Measurements from ENCODE around the gene IRAK2. TPM values are rescaled to one million over a fixed set of nuclear protein-coding genes. Genes with fewer than 3 reads are reported as not detected.

Gene IRAK2
- total RNA-seq, 2 experiments from 2014 or later = 1.4 TPM

GRCh38 chr3:10226293-10226692, 61.6 kb downstream of the IRAK2 start:
- intact Hi-C loops (cut with micrococcal nuclease; ENCODE audit: unreplicated experiment) = loop anchor here (1.0 to 10.0 kb wide), 4 partner anchors 22 to 291 kb away; partner anchors contain the start of genes CRELD1, EMC3, FANCD2 and TATDN2
- H3K79me2 ChIP-seq (ENCODE audit: insufficient read depth, low read depth, low read length) = no peaks in the 10 kb centered on the region
- H4K20me1 ChIP-seq (ENCODE audit: insufficient read depth, low read length) = no peaks in the 10 kb centered on the region
- no peaks in the 10 kb centered on the region for H3K36me3 ChIP-seq (ENCODE audit: insufficient read depth, low read length)
- peak; percentile 83 for DNase-seq (ENCODE audit: low spot score)
- H3K4me2 ChIP-seq (ENCODE audit: low read length) = peak overlapping the region; percentile 70
- H2AFZ ChIP-seq (ENCODE audit: low read length) = peak overlapping the region; percentile 61
- BruUV-seq (replicated peaks) = no TSS peak
- no peaks in the 10 kb centered on the region for H3K9me3 ChIP-seq (ENCODE audit: low read length)
- peak overlapping the region; percentile 84 for H3K27ac ChIP-seq (ENCODE audit: low read depth, low read length, poor library complexity, severe bottlenecking)
- no peaks in the 10 kb centered on the region for H3K9me2 ChIP-seq (ENCODE audit: insufficient read depth, low read length)
- no peak for TF ChIP-seq CTCF (conservative IDR thresholded peaks at IDR 0.05; ENCODE audit: low read length)
- TF ChIP-seq EZH2phosphoT487 (IDR thresholded peaks at IDR 0.05; ENCODE audit: borderline replicate concordance, low read depth, low read length) = no peak
- ChIA-PET CTCF (ENCODE audit: unreplicated experiment) (interaction anchor here (0.5 to 1.0 kb wide), 3 partner anchors 13 to 244 kb away, joined by 3 to 6 read pairs (median 5); no protein-coding TSS in a partner anchor), POLR2A (interaction anchor here (0.7 to 1.5 kb wide), 9 partner anchors 21 to 1946 kb away, joined by 3 to 11 read pairs (median 4); partner anchors contain the start of gene TATDN2)
- peaks cover 75% of the 10 kb centered on the region for H3K4me1 ChIP-seq (ENCODE audit: insufficient read depth, low read length, poor library complexity, severe bottlenecking)
- H3K4me3 ChIP-seq (ENCODE audit: low read depth, low read length, poor library complexity, severe bottlenecking) = peak overlapping the region; percentile 41

- Histone ChIP-seq H4K20me1 (ENCODE audit: insufficient read depth, low read length) (no peaks in the 10 kb centered on the region), H3K4me2 (ENCODE audit: low read length) (peak overlapping the region; percentile 11; the same call in 1 of the 2 replicates), H3K4me1 (ENCODE audit: insufficient read depth, low read length, poor library complexity, severe bottlenecking) (peaks cover 54% of the 10 kb centered on the region), H2AFZ (ENCODE audit: low read length) (peak overlapping the region; percentile 85), H3K9me2 (ENCODE audit: insufficient read depth, low read length) (no peaks in the 10 kb centered on the region), H3K36me3 (ENCODE audit: insufficient read depth, low read length) (no peaks in the 10 kb centered on the region), H3K9me3 (ENCODE audit: low read length) (no peaks in the 10 kb centered on the region), H3K79me2 (ENCODE audit: insufficient read depth, low read depth, low read length) (no peaks in the 10 kb centered on the region), H3K4me3 (ENCODE audit: low read depth, low read length, poor library complexity, severe bottlenecking) (no peak overlapping the region), H3K27ac (ENCODE audit: low read depth, low read length, poor library complexity, severe bottlenecking) (peak overlapping the region; percentile 37)
- intact Hi-C loops (cut with micrococcal nuclease; ENCODE audit: unreplicated experiment) = loop anchor here (10.0 kb wide), 3 partner anchors 204 to 294 kb away; partner anchors contain the start of genes CRELD1, EMC3 and FANCD2
- CTCF ChIA-PET (ENCODE audit: unreplicated experiment) = no interaction called here
- BruUV-seq (replicated peaks) = no TSS peak
- TF ChIP-seq EZH2phosphoT487 (IDR thresholded peaks at IDR 0.05; ENCODE audit: borderline replicate concordance, low read depth, low read length) = no peak
- TF ChIP-seq CTCF (conservative IDR thresholded peaks at IDR 0.05; ENCODE audit: low read length) = no peak
- POLR2A ChIA-PET = no interaction called here
- DNase-seq (ENCODE audit: low spot score) = no peak
These were observed 63.7 kb downstream of the IRAK2 start for GRCh38 chr3:10228248-10228950.

- H3K4me1 ChIP-seq (ENCODE audit: insufficient read depth, low read length, poor library complexity, severe bottlenecking) = peaks cover 44% of the 10 kb centered on the region
- no peak overlapping the region for H3K4me3 ChIP-seq (ENCODE audit: low read depth, low read length, poor library complexity, severe bottlenecking)
- no peaks in the 10 kb centered on the region for H3K36me3 ChIP-seq (ENCODE audit: insufficient read depth, low read length)
- ChIA-PET CTCF (ENCODE audit: unreplicated experiment) (no interaction called here), POLR2A (interaction anchor here (0.5 kb wide), 1 partner anchor 95 kb away, joined by 3 read pairs; no protein-coding TSS in a partner anchor)
- H3K27ac ChIP-seq (ENCODE audit: low read depth, low read length, poor library complexity, severe bottlenecking) = no peak overlapping the region
- no peak overlapping the region for H3K4me2 ChIP-seq (ENCODE audit: low read length)
- H3K9me2 ChIP-seq (ENCODE audit: insufficient read depth, low read length) = no peaks in the 10 kb centered on the region
- H4K20me1 ChIP-seq (ENCODE audit: insufficient read depth, low read length) = no peaks in the 10 kb centered on the region
- no peaks in the 10 kb centered on the region for H3K9me3 ChIP-seq (ENCODE audit: low read length)
- H2AFZ ChIP-seq (ENCODE audit: low read length) = no peak overlapping the region
- TF ChIP-seq EZH2phosphoT487 (IDR thresholded peaks at IDR 0.05; ENCODE audit: borderline replicate concordance, low read depth, low read length) = no peak
- no peak for TF ChIP-seq CTCF (conservative IDR thresholded peaks at IDR 0.05; ENCODE audit: low read length)
- H3K79me2 ChIP-seq (ENCODE audit: insufficient read depth, low read depth, low read length) = no peaks in the 10 kb centered on the region
- DNase-seq (ENCODE audit: low spot score) = no peak
- no TSS peak for BruUV-seq (replicated peaks)
- intact Hi-C loops (cut with micrococcal nuclease; ENCODE audit: unreplicated experiment) = loop anchor here (10.0 kb wide), 3 partner anchors 205 to 295 kb away; partner anchors contain the start of genes CRELD1, EMC3 and FANCD2
These were observed 64.9 kb downstream of the IRAK2 start for GRCh38 chr3:10229576-10229975.

Measured in OCI-LY7 (cell line).